Loucy (cell line): ENCODE results near the gene BEX3.
A peak's percentile ranks its signal among the peaks of the same experiment; 100 is the strongest.
"Not testable (repeated sequence)": the region's sequence is repeated elsewhere in the genome, so short reads cannot be mapped to it uniquely, and the experiment has no call there.

Experiments
- H2AFZ ChIP-seq: fragments of 200-600 bp; sonication (generic); 2 replicates; pipeline ENCODE4 v1.6.0; 2016; ENCODE audit warnings: antibody characterized with exemption, mild to moderate bottlenecking, low read length, moderate library complexity
- H3F3A ChIP-seq: fragments of 200-600 bp; 2 replicates; pipeline ENCODE4 v1.6.0; 2016; ENCODE audit warnings: antibody characterized with exemption, low read depth, mild to moderate bottlenecking
- H3K27me3 ChIP-seq: fragments of 200-600 bp; sonication (generic); 2 replicates; pipeline ENCODE4 v1.6.1; 2014; ENCODE audit warnings: low read length, mild to moderate bottlenecking; ENCODE audit not compliant: insufficient read depth, poor library complexity, severe bottlenecking
- H3K36me3 ChIP-seq: fragments of 200-600 bp; sonication (generic); 2 replicates; pipeline ENCODE4 v1.6.1; 2016; ENCODE audit warnings: low read length; ENCODE audit not compliant: insufficient read depth
- H3K4me1 ChIP-seq: fragments of 200-600 bp; sonication (generic); 2 replicates; pipeline ENCODE4 v1.5.1; 2014; ENCODE audit warnings: low read length, mild to moderate bottlenecking; ENCODE audit not compliant: insufficient read depth, poor library complexity, severe bottlenecking
- H3K4me2 ChIP-seq: fragments of 200-600 bp; sonication (generic); 2 replicates; pipeline ENCODE4 v1.6.0; 2014; ENCODE audit warnings: antibody characterized with exemption, low read length, low read depth, mild to moderate bottlenecking; ENCODE audit not compliant: poor library complexity, severe bottlenecking
- H3K4me3 ChIP-seq: fragments of 200-600 bp; sonication (generic); 2 replicates; pipeline ENCODE4 v1.5.1; 2014; ENCODE audit warnings: low read length, mild to moderate bottlenecking, mixed read lengths; ENCODE audit not compliant: poor library complexity, severe bottlenecking
- H3K79me2 ChIP-seq: fragments of 200-600 bp; sonication (generic); 2 replicates; pipeline ENCODE4 v1.6.1; 2014; ENCODE audit warnings: low read length; ENCODE audit not compliant: insufficient read depth
- H3K9ac ChIP-seq: fragments of 200-600 bp; sonication (generic); 2 replicates; pipeline ENCODE4 v1.6.0; 2014; ENCODE audit warnings: mild to moderate bottlenecking, low read depth, low read length, moderate library complexity; ENCODE audit not compliant: poor library complexity, severe bottlenecking
- H3K9me2 ChIP-seq: fragments of 200-600 bp; sonication (generic); replicated peaks from 2 replicates; pipeline ENCODE4 v1.6.1; 2016; ENCODE audit warnings: low read depth, low read length, mixed read lengths
- H3K9me3 ChIP-seq: fragments of 200-600 bp; sonication (generic); 2 replicates; pipeline ENCODE4 v1.6.1; 2014; ENCODE audit warnings: mild to moderate bottlenecking, antibody characterized with exemption, low read length, low read depth; ENCODE audit not compliant: insufficient read depth
- H4K20me1 ChIP-seq: fragments of 200-600 bp; sonication (generic); 2 replicates; pipeline ENCODE4 v1.6.0; 2014; ENCODE audit warnings: antibody characterized with exemption, low read length, mild to moderate bottlenecking; ENCODE audit not compliant: insufficient read depth, poor library complexity, severe bottlenecking
- CTCF ChIP-seq: fragments of 200-600 bp; sonication (generic); conservative IDR thresholded peaks from 2 replicates; pipeline ENCODE4 v1.5.1; 2014; ENCODE audit warnings: mild to moderate bottlenecking, antibody characterized with exemption, low read length
- EZH2phosphoT487 ChIP-seq: fragments of 200-600 bp; IDR thresholded peaks from 2 replicates; pipeline ENCODE4 v1.6.1; 2018; ENCODE audit warnings: antibody characterized with exemption, mild to moderate bottlenecking, moderate library complexity, borderline replicate concordance

BEX3 gene

GRCh38 chrX:103357871-103358270 is 18.5 kb upstream of the BEX3 start:
- Histone ChIP-seq H3K79me2 (peaks cover 18% of the 10 kb centered on the region; the same call in 1 of the 2 replicates), H3K27me3 (no peaks in the 10 kb centered on the region), H3K4me3 (peak overlapping the region; percentile 96), H4K20me1 (no peaks in the 10 kb centered on the region), H3K9me2 (no peaks in the 10 kb centered on the region), H3K9ac (peak overlapping the region; percentile 94), H3F3A (no peaks in the 10 kb centered on the region), H3K4me1 (peaks cover 12% of the 10 kb centered on the region), H3K4me2 (peak overlapping the region; percentile 89), H3K9me3 (no peaks in the 10 kb centered on the region), H2AFZ (no peak overlapping the region), H3K36me3 (no peaks in the 10 kb centered on the region)
- TF ChIP-seq CTCF (no peak), EZH2phosphoT487 (no peak)

- H2AFZ ChIP-seq, H3K9me3 ChIP-seq, H4K20me1 ChIP-seq, H3K36me3 ChIP-seq, H3K27me3 ChIP-seq, H3K9ac ChIP-seq, H3K4me2 ChIP-seq, H3K4me3 ChIP-seq, H3F3A ChIP-seq, H3K9me2 ChIP-seq: not testable (repeated sequence)
- Histone ChIP-seq H3K79me2 (peaks cover 18% of the 10 kb centered on the region; the same call in 1 of the 2 replicates), H3K4me1 (peaks cover 12% of the 10 kb centered on the region)
Measured at GRCh38 chrX:103359605-103360004, 16.7 kb upstream of the BEX3 start.

GRCh38 chrX:103360092-103360491 is 16.2 kb upstream of the BEX3 start:
- Histone ChIP-seq H3K9me3 (no peaks in the 10 kb centered on the region), H3K36me3 (no peaks in the 10 kb centered on the region)
- no peak for TF ChIP-seq EZH2phosphoT487

GRCh38 chrX:103360916-103361315 is 15.4 kb upstream of the BEX3 start:
- H3K79me2 ChIP-seq: peaks cover 18% of the 10 kb centered on the region; the same call in 1 of the 2 replicates
- no peak overlapping the region for H2AFZ ChIP-seq
- H3K9me2 ChIP-seq: no peaks in the 10 kb centered on the region
- no peaks in the 10 kb centered on the region for H3K36me3 ChIP-seq
- H4K20me1 ChIP-seq: no peaks in the 10 kb centered on the region
- no peaks in the 10 kb centered on the region for H3K9me3 ChIP-seq
- no peak overlapping the region for H3K9ac ChIP-seq
- peaks cover 9% of the 10 kb centered on the region for H3K4me1 ChIP-seq
- H3K4me2 ChIP-seq: no peak overlapping the region
- no peaks in the 10 kb centered on the region for H3F3A ChIP-seq
- TF ChIP-seq EZH2phosphoT487 (no peak), CTCF (no peak)
- H3K4me3 ChIP-seq: no peak overlapping the region
- H3K27me3 ChIP-seq: no peaks in the 10 kb centered on the region

More at GRCh38 chrX:103360092-103360491, 16.2 kb upstream of the BEX3 start:
- peaks cover 18% of the 10 kb centered on the region; the same call in 1 of the 2 replicates for H3K79me2 ChIP-seq
- H3K9ac ChIP-seq: no peak overlapping the region
- H3F3A ChIP-seq: no peaks in the 10 kb centered on the region
- no peaks in the 10 kb centered on the region for H4K20me1 ChIP-seq
- H2AFZ ChIP-seq: no peak overlapping the region
- peaks cover 12% of the 10 kb centered on the region for H3K4me1 ChIP-seq
- H3K4me2 ChIP-seq: no peak overlapping the region
- no peak overlapping the region for H3K4me3 ChIP-seq
- no peaks in the 10 kb centered on the region for H3K9me2 ChIP-seq
- H3K27me3 ChIP-seq: no peaks in the 10 kb centered on the region
